ENCODE measurements around the gene CD28. TPM values are rescaled to one million over a fixed set of nuclear protein-coding genes. Genes with fewer than 3 reads are reported as not detected.
A peak's percentile ranks its signal among the peaks of the same experiment; 100 is the strongest.
"Not testable (repeated sequence)": the region's sequence is repeated elsewhere in the genome, so short reads cannot be mapped to it uniquely, and the experiment has no call there.

CD28 gene
- total RNA-seq, 2 donors from 2014 or later = 174 to 177 TPM

- H3K4me3 Mint-ChIP-seq = no peak overlapping the region
- no peaks in the 10 kb centered on the region for H3K27me3 Mint-ChIP-seq
- DNase-seq (no peak), ATAC-seq (no peak)
- peaks cover 3% of the 10 kb centered on the region for H3K4me1 Mint-ChIP-seq
- H3K9me3 ChIP-seq (ENCODE audit: control insufficient read depth, low read length, poor library complexity, severe bottlenecking) = no peaks in the 10 kb centered on the region
- H3K27ac Mint-ChIP-seq = no peak overlapping the region
- no peaks in the 10 kb centered on the region for H3K36me3 Mint-ChIP-seq (ENCODE audit: low read depth)
Measured at GRCh38 chr2:203690441-203691047, 15.9 kb upstream of the CD28 start.

DNA sequence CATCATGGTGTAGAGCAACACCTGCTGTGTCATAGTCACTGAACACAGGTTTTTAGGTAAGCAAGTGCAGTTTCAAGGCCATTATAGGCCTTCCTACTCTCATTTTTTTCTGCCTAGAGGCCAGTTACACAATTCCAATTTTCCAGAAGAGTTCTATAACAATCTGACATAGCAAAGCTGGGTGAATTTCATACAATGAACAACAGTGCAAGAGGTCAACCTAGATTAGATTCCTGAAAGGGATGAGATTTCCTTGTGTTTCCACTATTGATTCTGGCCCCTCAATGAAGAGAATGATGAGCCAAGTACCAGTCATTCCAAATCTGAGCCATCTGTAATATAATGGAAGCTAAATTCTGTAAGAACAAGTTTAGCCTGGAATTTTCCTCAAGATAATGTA is 15.3 kb upstream of the CD28 start:
- no peak for DNase-seq
- Mint-ChIP-seq H3K27me3 (no peaks in the 10 kb centered on the region), H3K27ac (no peak overlapping the region), H3K4me1 (peaks cover 3% of the 10 kb centered on the region), H3K4me3 (no peak overlapping the region), H3K36me3 (ENCODE audit: low read depth) (no peaks in the 10 kb centered on the region)
- ATAC-seq = no peak
- no peaks in the 10 kb centered on the region for H3K9me3 ChIP-seq (ENCODE audit: control insufficient read depth, low read length, poor library complexity, severe bottlenecking)

GRCh38 chr2:203692031-203692710 is 14.3 kb upstream of the CD28 start:
- no peaks in the 10 kb centered on the region for H3K27me3 Mint-ChIP-seq
- no peaks in the 10 kb centered on the region for H3K9me3 ChIP-seq (ENCODE audit: control insufficient read depth, low read length, poor library complexity, severe bottlenecking)
- H3K27ac Mint-ChIP-seq = no peak overlapping the region

GRCh38 chr2:203693242-203693879 is 13.1 kb upstream of the CD28 start:
- H3K27ac Mint-ChIP-seq = no peak overlapping the region
- H3K36me3 Mint-ChIP-seq (ENCODE audit: low read depth) = no peaks in the 10 kb centered on the region
- H3K4me3 Mint-ChIP-seq = no peak overlapping the region
- H3K4me1 Mint-ChIP-seq = peaks cover 3% of the 10 kb centered on the region
- ATAC-seq = no peak
- no peak for DNase-seq
- H3K27me3 Mint-ChIP-seq = no peaks in the 10 kb centered on the region
- no peaks in the 10 kb centered on the region for H3K9me3 ChIP-seq (ENCODE audit: control insufficient read depth, low read length, poor library complexity, severe bottlenecking)

More at GRCh38 chr2:203692031-203692710, 14.3 kb upstream of the CD28 start:
- Mint-ChIP-seq H3K4me3 (no peak overlapping the region), H3K4me1 (peaks cover 3% of the 10 kb centered on the region), H3K36me3 (ENCODE audit: low read depth) (no peaks in the 10 kb centered on the region)
- DNase-seq (no peak), ATAC-seq (no peak)

GRCh38 chr2:203694191-203694590 is 12.2 kb upstream of the CD28 start:
- Mint-ChIP-seq H3K4me3 (no peak overlapping the region), H3K27ac (no peak overlapping the region), H3K36me3 (ENCODE audit: low read depth) (no peaks in the 10 kb centered on the region), H3K27me3 (no peaks in the 10 kb centered on the region), H3K4me1 (peaks cover 3% of the 10 kb centered on the region)
- ATAC-seq (no peak), DNase-seq (no peak)
- no peaks in the 10 kb centered on the region for H3K9me3 ChIP-seq (ENCODE audit: control insufficient read depth, low read length, poor library complexity, severe bottlenecking)

- H3K27me3 Mint-ChIP-seq = no peaks in the 10 kb centered on the region
- H3K4me3 Mint-ChIP-seq = no peak overlapping the region
- H3K36me3 Mint-ChIP-seq (ENCODE audit: low read depth) = no peaks in the 10 kb centered on the region
- ATAC-seq (no peak), DNase-seq (no peak)
- H3K27ac Mint-ChIP-seq = no peak overlapping the region
- no peaks in the 10 kb centered on the region for H3K9me3 ChIP-seq (ENCODE audit: control insufficient read depth, low read length, poor library complexity, severe bottlenecking)
- H3K4me1 Mint-ChIP-seq = no peaks in the 10 kb centered on the region
Measured at GRCh38 chr2:203697190-203697589, 9.2 kb upstream of the CD28 start.

GRCh38 chr2:203697763-203698162 is 8.7 kb upstream of the CD28 start:
- not testable (repeated sequence) for H3K9me3 ChIP-seq (ENCODE audit: control insufficient read depth, low read length, poor library complexity, severe bottlenecking); H3K36me3 Mint-ChIP-seq (ENCODE audit: low read depth); H3K4me3 Mint-ChIP-seq; ATAC-seq; DNase-seq; H3K27me3 Mint-ChIP-seq; H3K27ac Mint-ChIP-seq; H3K4me1 Mint-ChIP-seq

DNA sequence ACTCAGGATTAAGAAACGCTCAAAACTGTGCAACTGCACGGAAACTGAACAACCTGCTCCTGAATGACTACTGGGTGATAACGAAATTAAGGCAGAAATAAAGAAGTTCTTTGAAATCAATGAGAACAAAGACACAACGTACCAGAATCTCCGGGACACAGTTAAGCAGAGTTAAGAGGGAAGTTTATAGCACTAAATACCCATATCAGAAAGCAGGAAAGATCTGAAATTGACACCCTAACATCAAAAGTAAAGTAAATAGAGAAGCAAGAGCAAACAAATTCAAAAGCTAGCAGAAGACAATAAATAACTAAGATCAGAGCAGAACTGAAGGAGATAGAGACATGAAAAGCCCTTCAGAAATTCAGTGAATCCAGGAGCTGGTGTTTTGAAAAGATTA is 8.0 kb upstream of the CD28 start:
- H3K27me3 Mint-ChIP-seq; H3K9me3 ChIP-seq (ENCODE audit: control insufficient read depth, low read length, poor library complexity, severe bottlenecking); H3K4me1 Mint-ChIP-seq; H3K36me3 Mint-ChIP-seq (ENCODE audit: low read depth); H3K27ac Mint-ChIP-seq; ATAC-seq; DNase-seq; H3K4me3 Mint-ChIP-seq: not testable (repeated sequence)

DNA sequence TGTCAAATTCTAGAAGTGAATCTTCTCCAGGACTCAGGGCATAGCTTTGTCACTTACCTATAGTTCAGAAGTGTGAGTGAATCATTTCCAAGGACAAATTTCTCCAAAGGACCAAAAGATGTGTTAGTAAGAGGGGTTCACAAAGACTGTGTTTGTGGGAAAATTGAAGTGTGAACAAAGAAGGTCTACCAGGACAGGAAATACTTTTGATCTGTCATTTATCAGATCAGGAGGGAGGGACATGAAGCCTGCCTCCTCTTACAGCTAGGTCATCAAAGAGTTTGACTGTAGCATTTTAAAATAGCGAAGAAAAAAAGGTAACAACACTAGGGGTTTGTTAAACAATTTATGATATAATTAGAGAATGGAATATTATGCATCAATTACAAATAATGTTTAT is 2.0 kb upstream of the CD28 start:
- no peaks in the 10 kb centered on the region for H3K9me3 ChIP-seq (ENCODE audit: control insufficient read depth, low read length, poor library complexity, severe bottlenecking)
- Mint-ChIP-seq H3K27me3 (no peaks in the 10 kb centered on the region), H3K36me3 (ENCODE audit: low read depth) (peaks cover 9% of the 10 kb centered on the region), H3K27ac (peak overlapping the region; percentile 99), H3K4me3 (peak overlapping the region; percentile 62), H3K4me1 (peaks cover 28% of the 10 kb centered on the region)
- DNase-seq (no peak), ATAC-seq (no peak)

GRCh38 chr2:203705178-203705577 is 1.3 kb upstream of the CD28 start:
- Mint-ChIP-seq H3K4me3 (peak overlapping the region; percentile 84), H3K27me3 (no peaks in the 10 kb centered on the region), H3K27ac (peak overlapping the region; percentile 99), H3K36me3 (ENCODE audit: low read depth) (peaks cover 9% of the 10 kb centered on the region), H3K4me1 (peaks cover 34% of the 10 kb centered on the region)
- no peaks in the 10 kb centered on the region for H3K9me3 ChIP-seq (ENCODE audit: control insufficient read depth, low read length, poor library complexity, severe bottlenecking)
- DNase-seq (peak; percentile 35 to 50 (median 44)), ATAC-seq (peak; percentile 76)

- H3K36me3 Mint-ChIP-seq (ENCODE audit: low read depth) = peaks cover 16% of the 10 kb centered on the region
- ATAC-seq = peak; percentile 13
- H3K27me3 Mint-ChIP-seq = no peaks in the 10 kb centered on the region
- peaks cover 50% of the 10 kb centered on the region for H3K4me1 Mint-ChIP-seq
- peak overlapping the region; percentile 84 for H3K4me3 Mint-ChIP-seq
- no peak for DNase-seq
- H3K27ac Mint-ChIP-seq = peak overlapping the region; percentile 99
- H3K9me3 ChIP-seq (ENCODE audit: control insufficient read depth, low read length, poor library complexity, severe bottlenecking) = no peaks in the 10 kb centered on the region
Measured at GRCh38 chr2:203707530-203707929, 1.1 kb downstream of the CD28 start.

DNA sequence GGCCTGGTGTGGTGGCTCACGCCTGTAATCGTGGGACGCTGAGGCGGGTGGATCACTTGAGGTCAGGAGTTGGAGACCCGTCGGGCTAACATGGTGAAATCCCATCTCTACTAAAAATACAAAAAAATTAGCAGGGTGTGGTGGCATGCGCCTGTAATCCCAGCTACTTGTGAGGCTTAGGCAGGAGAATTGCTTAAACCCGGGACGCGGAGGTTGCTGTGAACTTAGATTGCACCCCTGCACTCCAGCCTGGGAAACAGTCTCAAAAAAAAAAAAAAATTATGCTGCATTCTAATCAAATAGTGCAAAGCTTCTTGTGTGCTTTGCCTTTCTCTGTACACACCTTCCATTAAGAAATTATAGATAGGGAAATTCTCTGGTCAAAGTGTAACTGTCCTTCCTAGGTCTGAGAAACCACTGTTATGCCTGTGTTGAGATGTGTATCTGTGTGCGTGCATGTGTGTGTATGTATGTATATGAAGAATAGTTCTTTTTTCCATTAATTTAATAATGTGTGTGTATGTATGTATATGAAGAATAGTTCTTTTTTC is 2.5 kb downstream of the CD28 start:
- H3K36me3 Mint-ChIP-seq (ENCODE audit: low read depth) = peaks cover 27% of the 10 kb centered on the region
- no peaks in the 10 kb centered on the region for H3K9me3 ChIP-seq (ENCODE audit: control insufficient read depth, low read length, poor library complexity, severe bottlenecking)
- no peaks in the 10 kb centered on the region for H3K27me3 Mint-ChIP-seq
- peak overlapping the region; percentile 99 for H3K27ac Mint-ChIP-seq
- ATAC-seq (no peak), DNase-seq (no peak)
- peaks cover 61% of the 10 kb centered on the region for H3K4me1 Mint-ChIP-seq
- H3K4me3 Mint-ChIP-seq = peak overlapping the region; percentile 84

DNA sequence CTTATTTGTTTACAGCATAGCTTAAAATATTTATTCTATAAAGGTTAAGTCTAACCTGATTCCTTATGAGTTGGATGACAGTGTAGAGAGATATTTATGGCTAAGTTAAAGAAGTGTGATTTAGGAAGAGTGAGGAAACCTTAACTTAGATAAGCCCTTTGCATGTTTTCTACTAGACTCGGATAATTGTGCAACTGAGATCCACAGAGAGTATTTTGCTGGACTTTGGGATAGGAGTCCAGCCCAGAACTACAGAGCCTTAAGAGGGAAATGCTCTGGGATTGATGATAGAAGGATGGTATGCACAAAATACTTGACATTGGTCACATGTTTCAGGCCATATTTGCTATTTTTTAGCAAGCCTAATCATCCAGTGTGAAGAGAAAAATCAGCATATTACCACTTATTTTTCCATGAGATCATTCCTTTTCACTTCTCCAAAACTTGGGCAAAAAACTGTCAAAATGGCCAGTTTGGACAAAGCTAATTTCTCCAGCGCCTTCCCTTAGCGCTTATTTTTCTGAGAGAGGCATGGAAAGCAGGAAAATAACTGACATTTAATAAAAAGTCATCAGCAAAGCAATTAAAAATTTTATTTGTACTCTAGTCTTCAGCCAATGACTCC is 3.1 kb downstream of the CD28 start:
- Mint-ChIP-seq H3K4me3 (peak overlapping the region; percentile 84), H3K27me3 (no peaks in the 10 kb centered on the region)
- ATAC-seq = no peak

More for the DNA sequence above, 3.1 kb downstream of the CD28 start:
- DNase-seq = no peak
- H3K27ac Mint-ChIP-seq = peak overlapping the region; percentile 99
- H3K36me3 Mint-ChIP-seq (ENCODE audit: low read depth) = peaks cover 27% of the 10 kb centered on the region
- no peaks in the 10 kb centered on the region for H3K9me3 ChIP-seq (ENCODE audit: control insufficient read depth, low read length, poor library complexity, severe bottlenecking)
- peaks cover 61% of the 10 kb centered on the region for H3K4me1 Mint-ChIP-seq
